SU-DHL-6 (cell line): Measurements from ENCODE around the gene GPC1.

ENCODE experiments used
- H2AFZ ChIP-seq: fragments of 200-600 bp; sonication (generic); 2 replicates; pipeline ENCODE4 v1.6.1; 2014; ENCODE audit warnings: low read depth, mild to moderate bottlenecking, moderate library complexity, mixed read lengths, antibody characterized with exemption, low read length; ENCODE audit not compliant: severe bottlenecking
- H3F3A ChIP-seq: fragments of 200-600 bp; shearing (Covaris generic); 2 replicates; pipeline ENCODE4 v1.6.0; 2016; ENCODE audit warnings: antibody characterized with exemption, mild to moderate bottlenecking; ENCODE audit not compliant: insufficient read depth
- H3K27ac ChIP-seq: fragments of 200-600 bp; sonication (generic); 2 replicates; pipeline ENCODE4 v1.5.1; 2016; ENCODE audit warnings: low read depth, mild to moderate bottlenecking, low read length, moderate library complexity, mixed read lengths
- H3K27me3 ChIP-seq: fragments of 200-600 bp; sonication (generic), shearing (Covaris generic); 2 replicates; pipeline ENCODE4 v1.6.0; 2014; ENCODE audit warnings: mild to moderate bottlenecking, low read length
- H3K36me3 ChIP-seq: fragments of 200-600 bp; sonication (generic); 2 replicates; pipeline ENCODE4 v1.6.1; 2014; ENCODE audit warnings: mild to moderate bottlenecking, low read length, mixed read lengths
- H3K4me2 ChIP-seq: fragments of 300-600, 200-600 bp; shearing (Covaris generic), sonication (generic); 2 replicates; pipeline ENCODE4 v1.6.0; 2014; ENCODE audit warnings: low read length, low read depth, mild to moderate bottlenecking; ENCODE audit not compliant: poor library complexity, severe bottlenecking
- H3K4me3 ChIP-seq: fragments of 200-600 bp; sonication (generic); 2 replicates; pipeline ENCODE4 v1.5.1; 2014; ENCODE audit warnings: antibody characterized with exemption, low read length, mild to moderate bottlenecking, mixed read lengths; ENCODE audit not compliant: insufficient read depth, poor library complexity, severe bottlenecking
- H3K79me2 ChIP-seq: fragments of 200-600 bp; sonication (generic); 2 replicates; pipeline ENCODE4 v1.6.1; 2014; ENCODE audit warnings: mild to moderate bottlenecking, low read length, moderate library complexity; ENCODE audit not compliant: insufficient read depth
- H3K9ac ChIP-seq: fragments of 200-600 bp; sonication (generic); 2 replicates; pipeline ENCODE4 v1.7.0; 2014; ENCODE audit warnings: mild to moderate bottlenecking, low read length
- H3K9me2 ChIP-seq: fragments of 200-600 bp; sonication (generic); replicated peaks from 2 replicates; pipeline ENCODE4 v1.6.1; 2014; ENCODE audit warnings: low read length; ENCODE audit not compliant: insufficient read depth
- H3K9me3 ChIP-seq: fragments of 200-600 bp; sonication (generic); 2 replicates; pipeline ENCODE4 v1.6.1; 2014; ENCODE audit warnings: low read length, mixed read lengths; ENCODE audit not compliant: insufficient read depth
- H4K20me1 ChIP-seq: fragments of 200-600 bp; sonication (generic); 2 replicates; pipeline ENCODE4 v1.6.1; 2014; ENCODE audit warnings: low read depth, mild to moderate bottlenecking, antibody characterized with exemption, low read length, moderate library complexity, mixed read lengths
- CTCF ChIP-seq: fragments of 200-600 bp; sonication (generic); IDR thresholded peaks from one replicate; pipeline ENCODE4 v1.5.1; 2017; ENCODE audit warnings: antibody characterized with exemption, mild to moderate bottlenecking, low read length, moderate library complexity; ENCODE audit not compliant: insufficient read depth, poor library complexity, severe bottlenecking
- EZH2phosphoT487 ChIP-seq: fragments of 200-600 bp; sonication (generic), shearing (Covaris generic); conservative IDR thresholded peaks from 2 replicates; pipeline ENCODE4 v1.6.1; 2018; ENCODE audit warnings: mild to moderate bottlenecking, antibody characterized with exemption, low read length, moderate library complexity, mixed read lengths

The GPC1 gene

GRCh38 chr2:240469740-240470139 lies 34.3 kb downstream of the GPC1 start:
- no peak overlapping the region for H2AFZ ChIP-seq
- H3K4me3 ChIP-seq: no peak overlapping the region
- no peaks in the 10 kb centered on the region; the same call in 1 of the 2 replicates for H3F3A ChIP-seq
- H3K9me2 ChIP-seq: no peaks in the 10 kb centered on the region
- no peaks in the 10 kb centered on the region for H3K9me3 ChIP-seq
- no peaks in the 10 kb centered on the region for H4K20me1 ChIP-seq
- no peak overlapping the region for H3K9ac ChIP-seq
- no peaks in the 10 kb centered on the region for H3K79me2 ChIP-seq
- no peaks in the 10 kb centered on the region for H3K27me3 ChIP-seq
- H3K4me2 ChIP-seq: no peak overlapping the region
- 0 out of 2 replicates have a peak, but pooled peaks cover 3% of the 10 kb centered on the region for H3K36me3 ChIP-seq
- TF ChIP-seq CTCF: no peak
- no peak for TF ChIP-seq EZH2phosphoT487
- no peak overlapping the region for H3K27ac ChIP-seq

- H3K4me3 ChIP-seq: no peak overlapping the region
- no peak overlapping the region for H3K9ac ChIP-seq
- H3K27me3 ChIP-seq: no peaks in the 10 kb centered on the region
- no peaks in the 10 kb centered on the region for H3K9me2 ChIP-seq
- no peak overlapping the region for H3K27ac ChIP-seq
- H3K9me3 ChIP-seq: no peaks in the 10 kb centered on the region
- H3F3A ChIP-seq: no peaks in the 10 kb centered on the region; the same call in 1 of the 2 replicates
- peaks cover 8% of the 10 kb centered on the region; the same call in 1 of the 2 replicates for H3K36me3 ChIP-seq
- H3K4me2 ChIP-seq: no peak overlapping the region
- H3K79me2 ChIP-seq: no peaks in the 10 kb centered on the region
- H2AFZ ChIP-seq: no peak overlapping the region
- TF ChIP-seq EZH2phosphoT487 (no peak), CTCF (no peak)
- H4K20me1 ChIP-seq: no peaks in the 10 kb centered on the region
Measured at GRCh38 chr2:240472078-240472790, 36.8 kb downstream of the GPC1 start.

GRCh38 chr2:240473211-240473610 lies 37.7 kb downstream of the GPC1 start:
- no peak overlapping the region for H3K27ac ChIP-seq

More at GRCh38 chr2:240473211-240473610, 37.7 kb downstream of the GPC1 start:
- peaks cover 8% of the 10 kb centered on the region; the same call in 1 of the 2 replicates for H3K36me3 ChIP-seq
- no peak overlapping the region for H3K9ac ChIP-seq
- H3K9me2 ChIP-seq: no peaks in the 10 kb centered on the region
- no peak overlapping the region for H3K4me2 ChIP-seq
- TF ChIP-seq CTCF (no peak), EZH2phosphoT487 (no peak)
- H2AFZ ChIP-seq: no peak overlapping the region
- no peaks in the 10 kb centered on the region for H3K9me3 ChIP-seq
- H3K79me2 ChIP-seq: no peaks in the 10 kb centered on the region
- H3K27me3 ChIP-seq: no peaks in the 10 kb centered on the region
- no peaks in the 10 kb centered on the region for H4K20me1 ChIP-seq
- H3F3A ChIP-seq: no peaks in the 10 kb centered on the region; the same call in 1 of the 2 replicates
- no peak overlapping the region for H3K4me3 ChIP-seq
